LNCaP clone FGC (cell line): ENCODE results near the gene NTRK2.

Source experiments
- DNase-seq: peaks from one replicate; pipeline ENCODE4 v3.0.0-alpha.2; 2011; ENCODE audit warnings: low read depth
- H3K4me3 ChIP-seq: 2 replicates; pipeline ENCODE4 v1.5.1; 2011; ENCODE audit warnings: mild to moderate bottlenecking, low read depth, low read length, control low read depth
- TF ChIP-seq, protein P1 (sequence below): IDR thresholded peaks from 2 replicates; pipeline ENCODE4 v1.5.1; 2012; ENCODE audit warnings: mild to moderate bottlenecking; ENCODE audit not compliant: control insufficient read depth, insufficient read depth; ENCODE audit errors: extremely low read depth

Gene NTRK2

GRCh38 chr9:84722388-84722989 lies 53.0 kb downstream of the NTRK2 start:
- no peak overlapping the region for H3K4me3 ChIP-seq
- TF ChIP-seq, protein P1, sequence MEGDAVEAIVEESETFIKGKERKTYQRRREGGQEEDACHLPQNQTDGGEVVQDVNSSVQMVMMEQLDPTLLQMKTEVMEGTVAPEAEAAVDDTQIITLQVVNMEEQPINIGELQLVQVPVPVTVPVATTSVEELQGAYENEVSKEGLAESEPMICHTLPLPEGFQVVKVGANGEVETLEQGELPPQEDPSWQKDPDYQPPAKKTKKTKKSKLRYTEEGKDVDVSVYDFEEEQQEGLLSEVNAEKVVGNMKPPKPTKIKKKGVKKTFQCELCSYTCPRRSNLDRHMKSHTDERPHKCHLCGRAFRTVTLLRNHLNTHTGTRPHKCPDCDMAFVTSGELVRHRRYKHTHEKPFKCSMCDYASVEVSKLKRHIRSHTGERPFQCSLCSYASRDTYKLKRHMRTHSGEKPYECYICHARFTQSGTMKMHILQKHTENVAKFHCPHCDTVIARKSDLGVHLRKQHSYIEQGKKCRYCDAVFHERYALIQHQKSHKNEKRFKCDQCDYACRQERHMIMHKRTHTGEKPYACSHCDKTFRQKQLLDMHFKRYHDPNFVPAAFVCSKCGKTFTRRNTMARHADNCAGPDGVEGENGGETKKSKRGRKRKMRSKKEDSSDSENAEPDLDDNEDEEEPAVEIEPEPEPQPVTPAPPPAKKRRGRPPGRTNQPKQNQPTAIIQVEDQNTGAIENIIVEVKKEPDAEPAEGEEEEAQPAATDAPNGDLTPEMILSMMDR, result no peak
- DNase-seq, result no peak

GRCh38 chr9:84723426-84723825 lies 53.9 kb downstream of the NTRK2 start:
- H3K4me3 ChIP-seq, result no peak overlapping the region
- no peak for DNase-seq
- TF ChIP-seq, protein P1, result no peak

- TF ChIP-seq, protein P1, result no peak
- no peak overlapping the region for H3K4me3 ChIP-seq
- no peak for DNase-seq
These were observed 62.2 kb downstream of the NTRK2 start for GRCh38 chr9:84731696-84732095.

DNA sequence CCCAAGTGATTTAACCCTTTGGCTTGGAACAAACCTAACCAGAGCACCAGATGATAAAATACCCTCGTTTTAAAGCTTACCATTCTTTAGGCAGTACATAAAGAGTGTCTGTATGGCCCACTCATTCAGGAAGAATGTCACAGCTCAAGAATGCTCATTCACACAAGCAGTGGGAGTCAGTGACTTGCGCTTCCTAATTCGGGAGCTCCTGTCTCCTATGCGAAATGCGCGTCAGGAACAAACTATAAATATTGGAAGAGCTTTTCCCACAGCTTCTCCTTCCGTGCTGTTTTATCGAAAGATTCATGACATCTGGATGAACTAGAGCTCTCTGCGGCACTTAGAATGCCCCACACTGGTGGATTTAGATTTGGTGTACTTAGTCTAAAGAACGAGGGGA lies 66.6 kb downstream of the NTRK2 start:
- TF ChIP-seq, protein P1, result no peak
- H3K4me3 ChIP-seq, result no peak overlapping the region
- no peak for DNase-seq

- H3K4me3 ChIP-seq, result no peak overlapping the region
- no peak for DNase-seq
- TF ChIP-seq, protein P1, result no peak
These were observed 67.0 kb downstream of the NTRK2 start for GRCh38 chr9:84736536-84736935.

- no peak overlapping the region for H3K4me3 ChIP-seq
- TF ChIP-seq, protein P1, result no peak
- DNase-seq, result no peak
These were observed 68.8 kb downstream of the NTRK2 start for GRCh38 chr9:84738353-84738752.

DNA sequence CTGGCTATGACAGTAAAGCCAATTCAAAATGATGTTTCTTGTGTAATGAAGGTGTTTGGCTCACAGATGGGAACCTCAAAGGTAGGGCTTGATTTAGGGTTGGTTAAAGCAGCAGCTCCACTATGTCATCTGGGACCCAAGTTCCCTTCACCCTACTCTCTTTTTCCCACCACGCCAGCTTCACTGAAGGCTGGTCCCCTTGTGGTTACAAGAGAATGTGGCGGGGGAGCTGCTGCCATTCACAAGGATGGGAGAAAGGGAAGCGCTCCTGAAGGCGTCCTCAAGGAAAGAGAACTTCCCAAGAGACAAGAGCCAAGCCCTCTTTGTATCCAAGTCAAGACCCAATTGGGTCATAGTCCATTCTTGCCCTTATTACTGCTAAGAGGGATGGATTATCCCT lies 72.7 kb downstream of the NTRK2 start:
- no peak for DNase-seq
- TF ChIP-seq, protein P1, result no peak
- H3K4me3 ChIP-seq, result no peak overlapping the region
